SKM-1 (cell line): ENCODE data around the gene PPAN.

Source experiments
- DNase-seq: peaks from one replicate; lab custom pipeline; 2025; ENCODE audit not compliant: unreplicated experiment; lab: John Stamatoyannopoulos, UW

The PPAN gene, protein sequence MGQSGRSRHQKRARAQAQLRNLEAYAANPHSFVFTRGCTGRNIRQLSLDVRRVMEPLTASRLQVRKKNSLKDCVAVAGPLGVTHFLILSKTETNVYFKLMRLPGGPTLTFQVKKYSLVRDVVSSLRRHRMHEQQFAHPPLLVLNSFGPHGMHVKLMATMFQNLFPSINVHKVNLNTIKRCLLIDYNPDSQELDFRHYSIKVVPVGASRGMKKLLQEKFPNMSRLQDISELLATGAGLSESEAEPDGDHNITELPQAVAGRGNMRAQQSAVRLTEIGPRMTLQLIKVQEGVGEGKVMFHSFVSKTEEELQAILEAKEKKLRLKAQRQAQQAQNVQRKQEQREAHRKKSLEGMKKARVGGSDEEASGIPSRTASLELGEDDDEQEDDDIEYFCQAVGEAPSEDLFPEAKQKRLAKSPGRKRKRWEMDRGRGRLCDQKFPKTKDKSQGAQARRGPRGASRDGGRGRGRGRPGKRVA

DNA sequence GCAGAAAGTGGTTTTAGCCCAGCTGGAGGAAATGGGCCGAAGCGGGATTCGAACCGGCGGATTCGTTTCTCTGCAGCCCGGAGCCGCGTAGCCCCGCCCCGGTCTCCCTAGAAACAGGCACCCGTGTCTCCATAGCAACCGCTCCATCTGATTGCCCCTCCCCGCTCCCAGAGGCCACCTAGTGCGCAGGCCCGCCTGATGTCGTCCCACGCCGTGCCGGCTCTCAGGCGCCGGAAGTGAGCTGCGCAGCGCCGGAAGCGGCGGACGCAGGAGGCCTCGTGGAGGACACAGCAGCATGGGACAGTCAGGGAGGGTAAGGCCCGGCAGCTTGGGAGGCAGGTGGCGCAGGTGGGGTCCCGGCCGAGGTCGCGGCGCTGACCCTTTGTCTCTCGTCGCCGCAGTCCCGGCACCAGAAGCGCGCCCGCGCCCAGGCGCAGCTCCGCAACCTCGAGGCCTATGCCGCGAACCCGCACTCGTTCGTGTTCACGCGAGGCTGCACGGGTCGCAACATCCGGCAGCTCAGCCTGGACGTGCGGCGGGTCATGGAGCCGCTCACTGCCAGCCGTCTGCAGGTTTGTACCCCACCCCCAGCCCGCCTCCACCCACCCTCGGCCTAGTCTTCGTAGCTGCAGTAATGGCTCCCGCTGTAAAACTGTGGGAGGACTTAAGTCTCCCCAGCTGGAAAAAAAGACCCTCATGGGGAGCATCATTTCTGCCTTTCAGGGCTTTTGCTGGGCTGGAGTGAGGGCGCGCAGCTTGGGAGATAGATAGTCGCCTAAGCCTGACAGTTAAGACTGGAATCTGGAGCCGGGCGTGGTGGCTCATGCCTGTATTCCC lies at the start of gene PPAN:
TSS of gene PPAN (plus strand) at position 263 of the 837 bp plus-strand sequence. CDS start at position 296, 33 bp downstream.
- peak; percentile 97 for DNase-seq

DNA sequence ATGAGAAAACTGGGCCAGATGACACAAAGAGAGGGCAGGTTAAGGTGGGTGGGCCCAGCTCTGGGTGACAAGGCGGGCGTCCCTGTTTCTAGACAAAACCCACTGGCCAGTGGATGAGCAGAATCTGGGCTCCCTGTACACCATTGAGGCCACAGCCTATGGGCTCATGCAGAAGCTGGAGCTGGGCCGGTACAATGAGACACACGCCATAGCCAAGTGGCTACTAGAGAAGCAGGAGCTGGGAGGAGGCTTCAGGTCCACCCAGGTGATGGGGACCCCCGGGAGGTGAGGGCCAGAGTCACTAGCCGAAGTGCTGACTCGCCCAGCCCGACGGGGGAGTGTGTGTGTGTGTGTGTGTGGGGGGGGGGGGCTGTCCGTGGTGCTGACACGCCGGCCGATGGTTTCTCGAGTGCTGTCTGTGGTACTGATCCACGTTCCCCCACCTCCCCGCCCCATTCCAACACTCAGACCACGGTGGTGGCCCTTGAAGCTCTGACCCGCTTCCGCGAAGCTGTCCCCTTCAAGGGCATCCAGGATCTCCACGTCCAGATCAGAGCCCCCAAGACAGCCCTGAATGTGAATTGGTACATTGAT lies 44.3 kb upstream of the PPAN start:
- DNase-seq = no peak

DNA sequence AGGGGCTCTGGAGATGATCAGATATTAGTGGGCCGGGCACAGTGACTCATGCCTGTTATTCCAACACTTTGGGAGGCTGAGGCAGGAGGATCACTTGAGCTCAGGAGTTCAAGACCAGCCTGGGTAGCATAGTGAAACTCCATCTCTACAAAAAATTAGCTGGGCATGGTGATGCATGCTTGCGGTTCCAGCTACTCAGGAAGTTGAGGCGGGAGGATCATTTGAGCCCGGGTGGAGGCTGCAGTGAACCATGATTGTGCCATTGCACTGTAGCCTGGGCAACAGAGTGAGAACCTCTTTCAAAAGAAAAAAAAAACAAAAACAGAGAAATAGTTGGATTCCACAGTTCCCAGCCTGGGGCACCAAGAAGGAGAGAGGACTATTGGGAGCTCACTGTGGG lies 38.0 kb upstream of the PPAN start:
- DNase-seq = no peak

DNA sequence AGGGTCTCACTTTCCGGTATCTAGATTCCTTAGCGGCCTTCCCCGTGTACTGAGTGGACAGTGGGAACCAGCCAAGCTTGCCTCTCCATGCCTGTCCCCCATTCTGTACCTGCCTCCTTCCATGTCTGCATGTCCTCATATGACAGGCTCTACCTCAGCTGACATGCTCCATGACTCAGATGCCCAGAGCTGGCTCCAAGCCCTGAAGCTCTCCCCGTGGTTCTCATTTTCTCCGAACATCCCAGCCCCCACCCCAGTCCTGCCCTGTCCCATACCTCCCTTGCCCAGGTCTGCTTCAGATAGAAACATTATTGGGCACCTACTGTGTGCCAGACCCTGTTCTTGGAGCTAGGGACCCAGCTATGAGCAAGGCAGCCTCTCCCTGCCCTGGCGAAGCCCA lies 37.1 kb upstream of the PPAN start:
- no peak for DNase-seq

DNA sequence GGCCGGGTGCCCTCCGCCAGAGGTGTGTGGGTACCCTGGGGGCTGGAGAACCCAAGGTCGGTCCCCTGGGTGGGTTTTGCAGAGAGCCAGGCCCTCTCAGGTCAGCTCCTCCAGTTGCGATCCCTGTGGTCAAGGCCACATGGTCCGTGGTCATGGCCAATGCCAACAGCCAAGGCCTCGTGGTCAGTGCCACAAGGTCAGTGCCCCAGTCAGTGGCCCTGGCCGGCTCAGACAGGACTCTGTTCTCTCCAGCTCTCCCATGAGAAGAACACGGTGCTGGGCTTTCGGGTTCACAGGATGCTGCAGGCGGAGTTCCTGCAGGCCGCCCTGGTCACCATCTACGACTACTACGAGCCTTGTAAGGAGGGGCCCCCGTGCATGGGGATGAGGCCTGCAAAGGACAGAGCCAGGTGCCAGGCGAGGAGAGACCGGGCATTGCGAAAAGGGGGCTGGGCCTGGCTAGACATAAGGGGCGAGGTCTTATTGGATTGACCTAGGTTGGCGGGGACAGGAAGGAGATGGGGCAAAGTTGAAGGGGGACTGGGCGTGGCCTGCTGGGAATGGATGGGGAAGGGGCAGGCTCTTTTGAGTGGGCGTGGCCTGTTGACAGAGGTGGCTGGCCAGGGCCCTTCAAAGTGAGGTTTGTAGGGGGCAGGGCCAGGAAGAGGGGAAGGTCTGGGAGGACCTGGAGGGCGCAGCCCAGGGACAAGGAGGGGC lies 35.3 kb upstream of the PPAN start:
- no peak for DNase-seq

DNA sequence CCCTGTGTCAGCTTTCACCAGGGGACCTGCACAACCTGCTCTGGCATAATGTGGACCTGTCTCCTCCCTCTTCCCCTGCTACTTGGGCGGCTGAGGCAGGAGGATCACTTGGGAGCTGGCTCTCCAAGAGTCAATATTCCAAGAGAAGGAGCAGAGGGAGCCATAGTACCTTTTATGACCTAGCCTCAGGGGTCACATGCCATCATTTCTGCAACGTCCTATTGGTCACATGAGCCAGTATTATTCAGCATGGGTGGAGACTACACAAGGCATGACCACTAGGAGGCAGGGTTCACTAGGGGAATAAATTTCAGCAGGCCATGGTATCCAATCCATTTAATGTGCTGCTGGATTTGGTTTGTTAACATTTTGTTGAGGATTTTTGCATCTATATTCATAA lies 32.0 kb upstream of the PPAN start:
- DNase-seq = peak; percentile 11

DNA sequence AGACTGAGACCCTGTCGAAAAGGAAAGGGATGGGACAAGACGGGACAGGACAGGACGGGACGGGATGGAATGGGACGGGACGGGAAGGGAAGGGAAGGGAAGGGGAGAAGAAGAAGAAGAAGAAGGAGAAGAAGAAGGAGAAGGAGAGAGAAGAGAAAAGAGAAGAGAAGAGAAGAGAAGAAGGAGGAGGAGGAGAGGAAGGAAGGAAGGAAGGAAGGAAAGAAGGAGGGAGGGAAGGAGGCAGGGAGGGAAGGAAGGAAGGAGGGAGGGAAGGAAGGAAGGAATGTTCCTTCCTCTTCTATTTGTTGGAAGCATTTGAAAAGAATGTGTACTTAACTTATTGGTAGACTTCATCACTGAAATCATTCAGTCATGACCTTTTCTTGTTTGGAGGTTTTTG lies 29.6 kb upstream of the PPAN start:
- no peak for DNase-seq

DNA sequence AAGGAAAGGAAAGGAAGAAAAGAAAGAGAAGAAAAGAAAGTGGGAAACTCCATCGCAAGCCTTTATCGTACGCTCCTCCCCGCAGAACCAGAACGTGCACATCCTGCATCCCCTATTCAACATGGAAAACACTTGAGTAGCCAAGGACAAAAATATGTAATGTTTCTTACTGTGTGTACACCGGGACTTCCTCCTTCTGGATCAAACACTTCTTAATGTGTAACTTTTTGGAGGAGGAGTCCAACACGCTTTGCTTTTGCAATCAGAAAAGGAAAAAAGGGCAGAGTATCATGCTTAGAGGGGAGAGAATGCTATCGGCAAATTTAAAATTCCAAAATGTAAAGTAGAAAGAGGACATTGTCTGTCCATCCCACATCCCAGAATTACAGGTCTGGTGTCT lies 27.8 kb upstream of the PPAN start:
- no peak for DNase-seq

DNA sequence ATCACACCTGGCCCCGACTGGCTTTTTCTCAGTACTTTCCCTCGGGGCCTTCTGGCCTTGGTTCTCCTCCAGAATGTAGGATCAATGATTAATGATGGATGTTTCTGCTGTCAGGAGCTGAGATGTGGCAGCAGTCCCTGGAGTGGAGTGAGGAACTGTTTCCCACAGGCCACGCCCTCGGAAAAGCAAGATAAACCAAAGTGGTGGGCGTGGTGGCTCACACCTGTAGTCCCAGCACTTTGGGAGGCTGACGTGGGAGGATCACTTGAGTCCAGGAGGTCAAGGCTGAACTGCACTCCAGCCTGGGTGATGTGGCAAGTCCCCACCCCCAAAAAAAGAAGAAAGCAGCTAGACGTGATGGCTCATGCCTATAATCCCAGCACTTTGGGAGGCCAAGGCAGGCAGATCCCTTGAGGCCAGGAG lies 27.1 kb upstream of the PPAN start:
- DNase-seq = no peak

DNA sequence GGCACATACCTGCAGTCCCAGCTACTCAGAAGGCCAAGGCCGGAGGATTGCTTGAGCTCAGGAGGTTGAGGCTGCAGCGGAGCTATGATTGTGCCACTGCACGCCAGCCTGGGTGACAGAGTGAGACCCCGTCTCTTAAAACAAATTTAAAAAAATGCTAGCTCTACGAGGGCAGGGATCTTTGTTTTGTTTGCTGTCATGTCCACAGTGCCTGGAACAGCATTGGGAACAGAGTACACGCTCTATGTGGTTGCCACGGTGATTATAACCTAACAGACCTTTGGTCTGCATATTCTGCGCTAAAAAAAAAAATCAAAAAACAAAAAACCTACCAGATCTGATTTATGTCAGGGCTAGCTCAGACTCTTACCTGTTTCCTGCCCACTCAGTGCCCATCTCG lies 22.3 kb upstream of the PPAN start:
- DNase-seq = no peak

DNA sequence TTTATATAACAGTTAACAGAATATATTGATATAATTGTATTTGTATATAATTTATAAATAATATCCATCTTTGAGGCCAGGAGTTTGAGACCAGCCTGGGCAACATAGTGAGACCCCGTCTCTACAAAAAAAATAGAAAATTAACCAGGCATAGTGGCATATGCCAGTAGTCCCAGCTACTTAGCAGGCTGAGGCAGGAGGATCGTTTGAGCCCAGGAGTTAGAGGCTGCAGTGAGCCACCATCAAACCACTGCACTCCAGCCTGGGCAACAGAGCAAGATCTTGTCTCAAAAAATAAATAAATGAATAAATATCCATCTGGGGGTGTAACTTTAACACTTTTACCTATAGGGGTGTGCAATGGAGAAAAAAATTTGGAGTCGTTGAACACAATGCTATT lies 21.4 kb upstream of the PPAN start:
- no peak for DNase-seq

DNA sequence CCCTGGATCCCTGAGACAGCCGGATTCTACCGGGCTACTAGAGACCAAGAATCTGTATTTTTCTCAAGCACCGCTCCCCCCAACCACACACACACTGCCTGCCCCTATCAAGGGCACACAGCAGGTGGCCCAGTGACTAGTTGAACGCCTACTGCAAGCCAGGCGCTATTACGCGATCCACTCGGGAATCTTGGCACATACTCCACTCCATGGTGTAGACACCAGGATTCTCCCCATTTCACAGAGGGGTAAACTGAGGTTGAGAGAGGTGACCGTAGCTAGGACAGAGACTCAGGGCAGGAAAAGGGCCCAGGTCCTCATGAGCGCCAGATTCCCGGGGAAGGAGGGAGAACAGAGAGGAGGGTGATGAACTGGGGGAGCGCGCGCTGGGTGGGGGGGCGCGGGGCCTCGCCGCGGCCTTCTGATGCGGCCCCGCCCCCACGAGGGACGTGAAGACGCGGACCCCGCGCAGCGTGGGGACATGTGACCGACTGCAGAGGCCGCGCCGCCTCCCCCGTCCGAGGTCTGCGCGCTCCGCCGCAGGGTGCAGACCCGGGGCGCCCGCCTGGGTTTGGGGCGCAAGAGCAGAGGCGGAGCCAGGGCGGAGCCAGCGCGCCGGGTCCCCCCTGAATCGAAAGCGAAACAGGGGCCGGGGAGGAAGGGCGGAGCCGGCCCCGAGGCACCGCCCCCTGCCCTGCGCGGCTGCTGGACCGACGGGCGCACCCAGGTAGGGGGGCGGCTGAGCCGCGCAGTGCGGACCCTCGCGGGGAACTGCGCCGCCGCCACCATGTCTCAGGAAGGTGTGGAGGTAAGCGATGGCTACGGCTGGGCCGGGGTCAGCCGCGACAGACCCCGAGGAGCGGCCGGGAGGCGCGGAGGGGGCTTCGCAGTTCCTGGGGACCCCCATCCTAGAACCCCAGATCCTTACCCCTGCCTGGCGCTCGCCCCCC lies 20.2 kb upstream of the PPAN start, which contains the start of gene SHFL:
TSS of gene SHFL (plus strand) at position 677 of the 950 bp plus-strand sequence. CDS start at position 788, 111 bp downstream.
- peak; percentile 17 for DNase-seq

DNA sequence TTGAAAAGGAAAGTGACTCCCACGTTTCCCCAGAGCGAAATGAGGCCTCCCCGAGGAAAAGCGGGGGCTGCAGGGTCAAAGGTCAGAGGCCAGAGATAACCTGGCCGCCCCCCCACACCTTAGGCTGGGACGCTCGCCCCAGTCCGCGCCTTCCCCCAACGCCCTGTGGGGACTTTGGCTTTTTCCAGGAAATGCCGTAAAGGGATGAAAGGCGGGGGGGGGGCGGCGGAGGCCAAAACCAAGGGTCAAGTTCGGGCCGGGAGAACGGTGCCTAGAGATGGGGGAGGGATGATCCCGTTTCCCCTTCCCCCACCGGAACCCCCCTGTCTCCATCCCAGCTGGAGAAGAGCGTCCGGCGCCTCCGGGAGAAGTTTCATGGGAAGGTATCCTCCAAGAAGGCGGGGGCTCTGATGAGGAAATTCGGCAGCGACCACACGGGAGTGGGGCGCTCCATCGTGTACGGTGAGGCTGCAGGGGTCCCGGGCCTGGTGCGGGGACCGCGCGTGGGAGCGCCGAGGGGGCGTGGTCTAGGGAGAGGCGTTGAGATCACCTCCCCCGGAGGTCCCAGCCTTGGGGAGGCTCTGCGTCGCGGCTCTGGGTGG lies 19.5 kb upstream of the PPAN start:
- DNase-seq = no peak

DNA sequence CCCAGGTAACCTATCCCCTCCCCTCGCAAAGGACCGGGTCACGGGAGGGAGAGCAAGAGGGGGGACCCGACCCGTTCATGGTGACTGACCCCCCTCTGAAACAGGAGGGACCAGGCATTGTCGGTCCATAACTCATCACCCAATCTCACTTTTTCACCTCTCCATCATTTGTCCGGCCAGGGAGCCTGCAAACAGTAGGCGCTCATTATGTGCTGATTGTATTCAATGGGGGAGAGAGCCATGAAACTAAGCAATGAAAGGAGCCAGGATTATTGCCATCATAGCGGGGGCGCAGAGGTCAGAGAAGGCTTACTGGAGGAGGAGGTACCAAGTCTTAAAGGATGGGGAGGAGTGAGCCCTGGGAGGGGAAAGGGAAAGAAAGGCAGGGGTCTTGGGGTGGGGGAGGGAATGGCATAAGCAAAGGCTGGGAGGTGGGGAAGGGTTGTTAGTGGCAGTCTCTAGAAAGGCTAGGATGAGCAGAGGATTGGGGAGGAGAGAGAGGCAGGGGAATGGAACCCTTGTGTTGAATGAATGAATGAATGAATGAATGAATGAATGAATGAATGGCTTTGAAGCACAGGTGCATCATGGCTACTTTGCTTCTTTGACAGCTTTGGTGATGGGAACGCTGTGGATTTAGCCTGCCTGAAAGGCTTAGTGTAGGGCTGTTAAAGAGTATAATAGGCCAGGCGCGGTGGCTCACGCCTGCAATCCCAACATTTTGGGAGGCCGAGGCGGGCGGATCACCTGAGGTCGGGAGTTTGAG lies 18.7 kb upstream of the PPAN start:
- no peak for DNase-seq

DNA sequence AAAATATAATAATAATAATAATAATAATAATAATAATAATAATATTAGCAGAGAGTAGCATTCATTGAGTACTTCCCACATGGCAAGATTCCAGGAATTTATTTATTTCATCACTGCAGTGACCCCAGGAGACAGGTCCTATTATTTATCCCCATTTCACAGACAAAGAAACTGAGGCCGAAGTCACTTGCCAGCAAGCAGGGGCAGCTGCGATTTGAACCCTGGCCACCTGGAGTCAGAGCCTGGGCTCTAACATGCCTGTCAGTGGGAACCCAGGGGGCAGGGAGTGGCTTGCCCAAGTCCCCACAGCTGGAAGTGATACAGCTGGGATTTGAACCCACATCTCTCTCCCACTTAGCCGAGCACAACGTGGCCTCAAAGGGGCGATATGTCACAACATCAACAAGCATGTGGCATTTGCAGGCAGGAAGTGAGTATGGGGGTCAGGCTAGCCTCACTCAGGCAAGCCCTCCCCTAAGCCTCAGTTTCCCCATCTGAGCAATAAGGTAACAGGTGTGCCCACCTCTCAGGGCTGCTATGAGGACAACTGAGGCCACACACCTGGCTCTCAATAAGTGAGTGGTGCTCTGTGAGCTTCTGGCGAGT lies 17.1 kb upstream of the PPAN start:
- DNase-seq = no peak

DNA sequence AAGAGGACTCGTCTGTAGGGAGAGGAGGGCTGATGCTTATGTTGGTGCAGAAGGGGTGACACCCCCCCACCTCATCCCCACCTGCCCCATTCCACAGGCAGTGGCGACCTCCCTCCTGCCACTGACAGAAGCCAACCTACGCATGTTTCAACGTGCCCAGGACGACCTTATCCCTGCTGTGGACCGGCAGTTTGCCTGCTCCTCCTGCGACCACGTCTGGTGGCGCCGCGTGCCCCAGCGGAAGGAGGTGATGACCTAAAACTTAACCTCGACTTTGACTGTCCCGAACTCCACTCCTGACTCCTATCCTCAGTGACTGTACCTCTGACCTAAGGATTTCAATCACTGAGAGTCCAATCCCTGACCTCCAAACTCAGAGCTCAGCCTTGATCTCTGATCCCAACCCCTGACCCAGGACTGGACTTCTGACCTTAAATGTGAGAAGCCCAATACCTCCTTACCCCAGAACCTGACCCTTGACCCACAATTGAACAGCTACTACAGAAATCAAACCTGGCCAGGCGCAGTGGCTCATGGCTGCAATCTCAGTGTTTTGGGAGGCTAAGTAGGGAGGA lies 16.3 kb upstream of the PPAN start:
- DNase-seq = no peak

DNA sequence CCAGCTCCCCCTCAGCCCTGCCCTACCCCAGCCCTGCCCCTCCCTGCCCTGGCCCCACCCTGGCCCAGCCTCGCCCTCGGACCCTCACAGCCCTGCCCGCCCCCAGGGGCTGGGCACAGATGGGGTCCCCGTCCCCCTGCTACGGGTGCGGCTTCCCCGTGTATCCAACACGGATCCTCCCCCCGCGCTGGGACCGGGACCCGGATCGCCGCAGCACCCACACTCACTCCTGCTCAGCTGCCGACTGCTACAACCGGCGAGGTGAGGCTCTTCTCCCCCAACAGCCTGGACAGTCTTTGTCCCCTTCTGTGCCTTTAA lies 14.8 kb upstream of the PPAN start:
- DNase-seq = no peak
